GM12801 (cell line): ENCODE measurements around the gene FBH1.

Source experiments
- CTCF ChIP-seq: IDR thresholded peaks from one replicate; pipeline ENCODE4 v1.5.1; 2011; ENCODE audit warnings: control low read depth; ENCODE audit not compliant: insufficient read length; ENCODE audit errors: extremely low read depth

FBH1 gene

GRCh38 chr10:5888843-5889623, 1.0 kb upstream of the FBH1 start:
- no peak for TF ChIP-seq CTCF

GRCh38 chr10:5890452-5890915, 441 bp downstream of the FBH1 start:
- no peak for TF ChIP-seq CTCF

- no peak for TF ChIP-seq CTCF
These were observed 966 bp downstream of the FBH1 start for GRCh38 chr10:5891009-5891408.

- no peak for TF ChIP-seq CTCF
These were observed 2.0 kb downstream of the FBH1 start for GRCh38 chr10:5892007-5892406.

GRCh38 chr10:5893321-5893720, 3.3 kb downstream of the FBH1 start:
- no peak for TF ChIP-seq CTCF

GRCh38 chr10:5894403-5894802, 4.4 kb downstream of the FBH1 start:
- TF ChIP-seq CTCF = no peak

GRCh38 chr10:5894873-5895272, 4.8 kb downstream of the FBH1 start:
- TF ChIP-seq CTCF = no peak
